NT2/D1 (cell line): ENCODE data around the gene TSC2.

Source experiments
- DNase-seq: peaks from one replicate; pipeline ENCODE4 v3.0.0-alpha.2; 2011; ENCODE audit warnings: low read depth, low spot score
- H3K27me3 ChIP-seq: 2 replicates; pipeline ENCODE4 v1.6.0; 2011; ENCODE audit warnings: mild to moderate bottlenecking; ENCODE audit not compliant: insufficient read length, insufficient read depth
- H3K36me3 ChIP-seq: 2 replicates; pipeline ENCODE4 v1.6.1; 2011; ENCODE audit warnings: mild to moderate bottlenecking, low read length, mixed read lengths; ENCODE audit not compliant: insufficient read depth, insufficient read length
- H3K4me1 ChIP-seq: 2 replicates; pipeline ENCODE4 v1.5.1; 2011; ENCODE audit not compliant: insufficient read depth, insufficient read length
- H3K4me3 ChIP-seq: 2 replicates; pipeline ENCODE4 v1.5.1; 2011; ENCODE audit warnings: low read depth; ENCODE audit not compliant: insufficient read length
- H3K9ac ChIP-seq: 2 replicates; pipeline ENCODE4 v1.6.0; 2011; ENCODE audit warnings: low read depth; ENCODE audit not compliant: insufficient read length
- H3K9me3 ChIP-seq: 2 replicates; pipeline ENCODE4 v1.5.1; 2011; ENCODE audit warnings: mild to moderate bottlenecking, low read length; ENCODE audit not compliant: insufficient read depth
- SUZ12 ChIP-seq: IDR thresholded peaks from 2 replicates; pipeline ENCODE4 v1.6.1; 2011; ENCODE audit not compliant: insufficient read length, insufficient read depth; ENCODE audit errors: extremely low read depth
- YY1 ChIP-seq: IDR thresholded peaks from 2 replicates; pipeline ENCODE4 v1.6.1; 2011; ENCODE audit not compliant: insufficient read length, insufficient read depth
- ZNF274 ChIP-seq: IDR thresholded peaks from 2 replicates; pipeline ENCODE4 v1.6.1; 2011; ENCODE audit warnings: mild to moderate bottlenecking, low read depth, low read length

Gene TSC2

DNA sequence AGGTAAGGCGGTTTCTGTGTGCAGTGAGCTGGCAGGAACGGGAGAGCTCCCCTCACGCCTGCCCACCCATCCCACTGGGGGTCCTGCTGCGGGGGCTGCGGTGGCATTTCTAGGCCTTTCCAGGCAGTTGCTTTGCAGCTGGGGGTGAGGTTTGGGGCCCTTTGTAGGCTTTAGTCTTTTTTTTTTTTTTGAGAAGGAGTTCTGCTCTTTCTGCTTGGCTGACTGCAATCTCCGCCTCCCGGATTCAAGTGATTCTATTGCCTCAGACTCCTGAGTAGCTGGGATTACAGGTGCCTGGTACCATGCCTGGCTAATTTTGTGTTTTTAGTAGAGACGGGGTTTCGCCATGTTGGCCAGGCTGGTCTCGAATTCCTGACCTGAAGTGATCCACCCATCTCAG lies 11.1 kb downstream of the TSC2 start:
- Histone ChIP-seq H3K9ac (no peak overlapping the region), H3K36me3 (peaks cover 86% of the 10 kb centered on the region), H3K9me3 (no peaks in the 10 kb centered on the region), H3K4me1 (peaks cover 13% of the 10 kb centered on the region), H3K4me3 (no peak overlapping the region), H3K27me3 (no peaks in the 10 kb centered on the region)
- TF ChIP-seq ZNF274 (no peak), YY1 (no peak), SUZ12 (no peak)
- no peak for DNase-seq

DNA sequence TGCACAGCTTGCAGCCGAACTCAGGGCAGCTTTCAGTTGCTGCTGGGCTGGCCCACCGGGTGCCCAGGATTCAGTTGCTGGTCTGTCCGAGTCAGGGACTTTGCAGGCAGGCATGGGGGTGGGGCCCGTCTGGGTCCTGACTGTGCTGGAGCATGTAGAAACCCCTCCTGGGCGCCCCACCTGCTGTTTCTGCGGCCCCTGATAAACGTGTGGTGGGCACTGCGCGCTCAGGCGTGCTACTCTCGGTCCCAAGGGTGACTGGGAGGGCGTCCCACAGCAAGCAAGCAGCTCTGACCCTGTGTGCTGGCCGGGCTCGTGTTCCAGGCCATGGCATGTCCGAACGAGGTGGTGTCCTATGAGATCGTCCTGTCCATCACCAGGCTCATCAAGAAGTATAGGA lies 12.6 kb downstream of the TSC2 start:
- Histone ChIP-seq H3K9me3 (no peaks in the 10 kb centered on the region), H3K27me3 (no peaks in the 10 kb centered on the region), H3K4me3 (no peak overlapping the region), H3K36me3 (peaks cover 79% of the 10 kb centered on the region), H3K9ac (peak overlapping the region; percentile 16), H3K4me1 (peaks cover 13% of the 10 kb centered on the region)
- TF ChIP-seq YY1 = no peak
- TF ChIP-seq SUZ12 = no peak
- TF ChIP-seq ZNF274 = no peak
- no peak for DNase-seq

DNA sequence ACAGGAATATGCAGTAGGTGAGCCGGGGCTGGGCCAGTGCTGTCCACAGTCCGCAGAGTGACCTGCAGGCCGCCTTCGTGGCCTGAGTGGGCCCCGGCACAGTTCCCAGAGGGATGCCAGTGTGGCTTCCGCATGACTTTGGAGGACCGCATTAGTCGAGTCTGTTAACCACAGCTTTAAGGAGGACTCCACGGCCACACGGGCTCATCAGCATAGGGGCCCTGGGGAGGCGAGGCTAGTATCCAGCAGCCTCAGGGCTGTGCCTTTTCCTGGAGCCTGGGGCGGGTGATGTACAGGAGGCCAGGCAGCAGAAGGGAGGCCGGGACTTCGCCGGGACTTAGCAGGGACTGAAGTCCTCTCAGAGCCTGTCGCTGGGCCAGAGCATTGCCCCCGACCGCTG lies 13.2 kb downstream of the TSC2 start:
- no peak overlapping the region for H3K4me3 ChIP-seq
- DNase-seq = no peak
- no peak for TF ChIP-seq ZNF274
- TF ChIP-seq SUZ12 = no peak
- TF ChIP-seq YY1 = no peak
- H3K36me3 ChIP-seq = peaks cover 83% of the 10 kb centered on the region
- H3K4me1 ChIP-seq = peaks cover 11% of the 10 kb centered on the region
- H3K9me3 ChIP-seq = no peaks in the 10 kb centered on the region
- H3K27me3 ChIP-seq = no peaks in the 10 kb centered on the region
- H3K9ac ChIP-seq = peak overlapping the region; percentile 17

DNA sequence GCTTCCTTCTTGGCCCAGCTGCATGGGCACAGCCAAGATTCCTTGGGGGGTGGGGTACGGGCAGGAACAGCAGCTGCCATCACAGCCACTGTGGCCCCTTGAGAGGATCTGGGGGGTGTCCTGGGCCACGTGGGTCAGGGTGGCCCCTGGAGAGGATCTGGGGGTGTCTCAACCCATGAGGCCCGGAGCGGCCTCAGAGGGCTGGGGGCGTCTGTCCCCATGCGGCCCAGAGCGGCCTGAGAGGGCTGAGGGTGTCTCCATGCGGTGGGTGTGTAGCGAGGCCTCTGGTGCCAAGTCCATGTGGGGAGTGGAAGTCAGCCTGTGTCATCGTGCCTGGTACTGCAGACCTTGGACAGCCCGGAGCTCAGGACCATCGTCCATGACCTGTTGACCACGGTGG lies 13.7 kb downstream of the TSC2 start:
- no peak overlapping the region for H3K4me3 ChIP-seq
- H3K9me3 ChIP-seq = no peaks in the 10 kb centered on the region
- H3K27me3 ChIP-seq = no peaks in the 10 kb centered on the region
- H3K9ac ChIP-seq = peak overlapping the region; percentile 42
- peaks cover 83% of the 10 kb centered on the region for H3K36me3 ChIP-seq
- peaks cover 11% of the 10 kb centered on the region for H3K4me1 ChIP-seq
- no peak for TF ChIP-seq YY1
- DNase-seq = no peak

DNA sequence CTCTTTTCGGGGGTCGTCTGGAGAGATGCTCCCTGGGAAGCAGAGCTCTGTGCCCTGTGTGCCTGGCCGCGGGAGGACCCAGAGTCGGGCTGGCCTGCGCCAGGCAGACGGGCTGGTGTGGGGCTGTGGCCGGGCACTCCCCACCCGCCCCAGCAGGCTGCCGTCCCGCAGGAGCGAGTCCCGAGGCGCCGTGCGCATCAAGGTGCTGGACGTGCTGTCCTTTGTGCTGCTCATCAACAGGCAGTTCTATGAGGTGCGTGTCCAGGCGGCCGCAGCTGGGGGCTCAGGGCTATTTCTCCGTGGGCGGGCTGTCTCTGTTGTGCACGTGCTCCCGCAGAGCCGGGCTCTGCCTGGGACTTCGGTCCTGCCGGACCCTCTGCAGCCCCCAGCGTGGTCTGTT lies 15.0 kb downstream of the TSC2 start:
- H3K9me3 ChIP-seq = no peaks in the 10 kb centered on the region
- peaks cover 82% of the 10 kb centered on the region for H3K36me3 ChIP-seq
- H3K9ac ChIP-seq = no peak overlapping the region
- no peak for DNase-seq
- H3K4me3 ChIP-seq = no peak overlapping the region
- TF ChIP-seq YY1 (no peak), ZNF274 (no peak)
- H3K4me1 ChIP-seq = peaks cover 7% of the 10 kb centered on the region
- no peaks in the 10 kb centered on the region for H3K27me3 ChIP-seq

DNA sequence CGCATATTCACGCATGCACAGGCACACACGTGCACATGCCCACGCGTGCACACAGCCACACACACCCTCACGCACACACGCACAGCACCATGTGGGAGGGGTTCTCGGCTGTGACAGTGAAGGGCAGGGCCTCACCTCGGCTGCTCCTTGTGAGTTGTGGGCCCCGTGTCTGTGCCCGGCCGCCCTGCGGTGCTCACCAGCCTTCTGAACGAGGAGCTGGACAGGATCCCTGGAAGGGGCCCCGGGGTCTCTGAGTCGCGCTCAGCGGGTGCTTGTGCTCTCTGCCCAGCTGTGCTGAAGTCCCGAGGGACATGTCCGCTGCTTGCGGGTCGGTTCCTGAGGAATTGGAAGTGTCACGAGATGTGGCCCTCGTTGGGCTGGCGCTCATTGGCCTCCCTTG lies 16.1 kb downstream of the TSC2 start:
- no peak for DNase-seq
- TF ChIP-seq SUZ12 (no peak), ZNF274 (no peak), YY1 (no peak)
- H3K36me3 ChIP-seq = peaks cover 79% of the 10 kb centered on the region
- no peaks in the 10 kb centered on the region for H3K9me3 ChIP-seq
- peaks cover 2% of the 10 kb centered on the region for H3K4me1 ChIP-seq
- no peaks in the 10 kb centered on the region for H3K27me3 ChIP-seq
- H3K9ac ChIP-seq = no peak overlapping the region
- no peak overlapping the region for H3K4me3 ChIP-seq

DNA sequence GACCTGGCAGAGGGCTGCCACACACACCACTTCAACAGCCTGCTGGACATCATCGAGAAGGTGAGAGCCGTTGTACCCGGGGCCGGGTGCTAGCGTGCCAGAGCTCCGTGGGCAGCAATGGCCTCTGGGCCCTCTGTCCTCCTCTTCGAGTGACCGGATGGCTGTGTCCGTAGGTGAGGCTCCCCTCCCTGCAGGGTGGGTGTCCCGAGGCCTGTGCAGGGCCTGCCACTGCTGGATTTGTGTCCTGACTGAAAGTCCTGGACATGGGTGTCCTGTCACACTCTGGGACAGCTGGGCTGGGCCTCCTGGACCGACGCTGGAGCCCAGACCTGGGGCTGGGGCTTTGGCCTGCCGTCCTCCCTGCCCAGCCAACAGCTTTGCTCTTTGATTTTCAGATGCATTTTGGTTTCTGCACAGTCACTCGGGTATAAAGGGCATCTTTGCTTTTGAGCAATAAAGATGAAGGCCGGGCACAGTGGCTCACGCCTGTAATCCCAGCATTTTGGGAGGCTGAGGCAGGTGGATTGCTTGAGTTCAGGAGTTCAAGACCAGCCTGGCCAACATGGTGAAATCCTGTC lies 16.7 kb downstream of the TSC2 start:
- no peak overlapping the region for H3K4me3 ChIP-seq
- TF ChIP-seq YY1 (no peak), ZNF274 (no peak), SUZ12 (no peak)
- DNase-seq = no peak
- no peaks in the 10 kb centered on the region for H3K9me3 ChIP-seq
- peaks cover 2% of the 10 kb centered on the region for H3K4me1 ChIP-seq
- no peak overlapping the region for H3K9ac ChIP-seq
- no peaks in the 10 kb centered on the region for H3K27me3 ChIP-seq
- H3K36me3 ChIP-seq = peaks cover 82% of the 10 kb centered on the region

DNA sequence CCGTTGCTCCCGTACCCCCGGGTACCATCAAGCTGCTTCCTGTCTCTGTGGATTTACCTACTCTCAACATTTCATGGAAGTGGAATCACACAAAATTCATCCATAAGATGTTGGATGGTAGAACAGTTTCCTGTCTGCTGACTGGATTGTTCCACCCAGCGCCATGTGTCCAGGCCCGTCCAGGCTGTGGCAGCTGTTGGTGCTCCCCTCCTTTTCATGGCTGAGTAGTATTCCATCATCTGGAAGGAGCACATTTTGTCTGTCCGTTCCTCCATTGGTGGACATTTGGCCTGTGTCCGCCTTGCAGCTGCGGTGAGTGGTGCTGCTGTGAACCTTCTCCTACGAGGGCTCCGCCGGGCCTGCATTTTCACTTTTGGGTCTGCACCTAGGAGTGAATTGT lies 18.4 kb downstream of the TSC2 start:
- Histone ChIP-seq H3K36me3 (peaks cover 82% of the 10 kb centered on the region), H3K9me3 (no peaks in the 10 kb centered on the region), H3K4me1 (no peaks in the 10 kb centered on the region), H3K27me3 (no peaks in the 10 kb centered on the region), H3K9ac (no peak overlapping the region), H3K4me3 (no peak overlapping the region)
- DNase-seq = no peak
- TF ChIP-seq YY1 = no peak
- no peak for TF ChIP-seq ZNF274
- no peak for TF ChIP-seq SUZ12
